Panc1 (cell line): ENCODE measurements around the gene HSPA4.

Experiments used
- CTCF ChIP-seq: fragments of 450-650 bp; IDR thresholded peaks from 2 replicates; pipeline ENCODE4 v1.5.1; 2017; ENCODE audit warnings: mild to moderate bottlenecking
- REST ChIP-seq, 2 experiments: IDR thresholded peaks; 2 replicates each; pipeline ENCODE4 v1.6.1; 2011 to 2012; ENCODE audit warnings: low read depth in 2 of 2, control low read depth in 1 of 2, low read length in 1 of 2, mild to moderate bottlenecking in 1 of 2, moderate library complexity in 1 of 2; ENCODE audit not compliant: insufficient read depth in 1 of 2

- TF ChIP-seq REST (IDR thresholded peaks at IDR 0.05; ENCODE audit: insufficient read depth in 1 of 2, low read depth in 2 of 2, low read length in 1 of 2): no peak
- no peak for TF ChIP-seq CTCF
These were observed 97.5 kb downstream of the HSPA4 start for GRCh38 chr5:133149345-133149744.
